ENCODE measurements around the gene ATAD3A. TPM values are rescaled to one million over a fixed set of nuclear protein-coding genes. Genes with fewer than 3 reads are reported as not detected.

The ATAD3A gene
- total and polyA plus RNA-seq, 2 donors (not counting 1 experiment from before 2014, with no cell fraction given), result 12.5 to 18.0 TPM

DNA sequence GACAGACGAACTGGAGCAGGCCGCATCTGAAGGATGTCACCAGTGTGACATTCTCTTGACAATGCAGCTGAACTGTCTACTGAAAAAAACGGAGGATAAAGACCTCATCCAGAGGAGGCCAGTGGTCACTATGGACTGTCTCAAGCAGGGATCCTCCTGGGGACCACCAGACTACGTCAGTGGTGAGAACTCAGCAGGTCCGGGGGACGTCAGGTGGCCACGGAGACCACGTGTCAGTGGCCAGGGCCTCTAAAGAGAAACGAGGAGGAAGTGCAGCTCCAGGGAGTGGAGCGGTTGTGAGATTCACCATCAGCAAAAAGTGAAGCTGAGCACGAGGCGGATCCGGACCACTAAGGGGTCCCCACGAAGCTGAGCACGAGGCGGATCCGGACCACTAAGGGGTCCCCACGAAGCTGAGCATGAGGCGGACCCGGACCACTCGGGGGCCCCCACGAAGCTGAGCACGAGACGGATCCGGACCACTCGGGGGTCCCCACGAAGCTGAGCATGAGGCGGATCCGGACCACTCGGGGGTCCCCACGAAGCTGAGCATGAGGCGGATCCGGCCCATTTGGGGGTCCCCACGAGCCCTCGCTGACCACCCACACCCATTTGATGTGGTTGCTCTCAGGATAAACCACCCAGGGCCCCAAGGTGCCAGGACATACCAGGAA is 42.0 kb downstream of the ATAD3A start:
- Histone ChIP-seq H2AFZ (ENCODE audit: low read length) (no peak overlapping the region), H3K27me3 (ENCODE audit: control insufficient read depth, insufficient read depth, low read length) (no peaks in the 10 kb centered on the region), H3K4me3 (replicated peaks in 1 of 4; ENCODE audit: control extremely low read depth in 1 of 4, insufficient read depth in 1 of 4, low read depth in 3 of 4, low read length in 4 of 4) (no peak overlapping the region), H3K9ac (ENCODE audit: insufficient read depth, low read length) (peak overlapping the region; percentile 5), H4K20me1 (ENCODE audit: control insufficient read depth, extremely low read depth, insufficient read depth, low read length) (no peaks in the 10 kb centered on the region), H3K79me2 (ENCODE audit: control insufficient read depth, insufficient read depth, low read length) (peaks cover 29% of the 10 kb centered on the region), H3K4me1 (ENCODE audit: control insufficient read depth, extremely low read depth, insufficient read depth, low read length) (peaks cover 21% of the 10 kb centered on the region), H3K27ac (ENCODE audit: insufficient read depth, low read length) (peak overlapping the region; percentile 62), H3K4me2 (ENCODE audit: extremely low read depth, insufficient read depth, low read length) (no peak overlapping the region), H3K36me3 (ENCODE audit: control insufficient read depth, insufficient read depth, low read length) (peaks cover 4% of the 10 kb centered on the region), H3K9me3 (ENCODE audit: control insufficient read depth, insufficient read depth, low read depth, low read length) (no peaks in the 10 kb centered on the region)
- TF ChIP-seq, protein P1, sequence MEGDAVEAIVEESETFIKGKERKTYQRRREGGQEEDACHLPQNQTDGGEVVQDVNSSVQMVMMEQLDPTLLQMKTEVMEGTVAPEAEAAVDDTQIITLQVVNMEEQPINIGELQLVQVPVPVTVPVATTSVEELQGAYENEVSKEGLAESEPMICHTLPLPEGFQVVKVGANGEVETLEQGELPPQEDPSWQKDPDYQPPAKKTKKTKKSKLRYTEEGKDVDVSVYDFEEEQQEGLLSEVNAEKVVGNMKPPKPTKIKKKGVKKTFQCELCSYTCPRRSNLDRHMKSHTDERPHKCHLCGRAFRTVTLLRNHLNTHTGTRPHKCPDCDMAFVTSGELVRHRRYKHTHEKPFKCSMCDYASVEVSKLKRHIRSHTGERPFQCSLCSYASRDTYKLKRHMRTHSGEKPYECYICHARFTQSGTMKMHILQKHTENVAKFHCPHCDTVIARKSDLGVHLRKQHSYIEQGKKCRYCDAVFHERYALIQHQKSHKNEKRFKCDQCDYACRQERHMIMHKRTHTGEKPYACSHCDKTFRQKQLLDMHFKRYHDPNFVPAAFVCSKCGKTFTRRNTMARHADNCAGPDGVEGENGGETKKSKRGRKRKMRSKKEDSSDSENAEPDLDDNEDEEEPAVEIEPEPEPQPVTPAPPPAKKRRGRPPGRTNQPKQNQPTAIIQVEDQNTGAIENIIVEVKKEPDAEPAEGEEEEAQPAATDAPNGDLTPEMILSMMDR (conservative IDR thresholded peaks at IDR 0.05 in 1 of 2, IDR thresholded peaks at IDR 0.05 in 1 of 2; ENCODE audit: low read depth in 1 of 2, low read length in 2 of 2), result no peak
- no peak for TF ChIP-seq EZH2 (IDR thresholded peaks at IDR 0.05; ENCODE audit: low read length, missing control alignments)
- DNase-seq (ENCODE audit: low read depth in 2 of 2), result no peak

DNA sequence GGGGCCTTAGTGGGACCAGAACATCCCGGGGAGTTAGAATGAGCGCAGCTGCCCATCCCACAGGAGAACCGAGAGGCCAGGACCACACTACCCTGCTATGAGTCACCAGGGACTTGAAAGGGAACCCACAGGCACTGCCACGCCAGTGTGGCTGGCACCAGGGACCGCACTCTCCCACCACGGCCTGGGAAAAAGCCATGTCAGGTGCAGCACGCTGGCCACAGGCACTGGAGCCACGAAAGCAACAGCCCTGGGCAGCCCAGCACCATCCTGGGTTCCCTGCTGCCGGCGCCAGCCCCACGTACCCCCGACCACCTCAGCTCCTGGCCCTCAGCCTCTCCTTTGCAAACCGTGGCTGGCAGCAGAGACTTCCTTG is 42.6 kb downstream of the ATAD3A start:
- Histone ChIP-seq H3K4me2 (ENCODE audit: extremely low read depth, insufficient read depth, low read length) (no peak overlapping the region), H2AFZ (ENCODE audit: low read length) (no peak overlapping the region), H3K36me3 (ENCODE audit: control insufficient read depth, insufficient read depth, low read length) (peaks cover 4% of the 10 kb centered on the region), H3K27me3 (ENCODE audit: control insufficient read depth, insufficient read depth, low read length) (no peaks in the 10 kb centered on the region), H3K9me3 (ENCODE audit: control insufficient read depth, insufficient read depth, low read depth, low read length) (no peaks in the 10 kb centered on the region), H3K27ac (ENCODE audit: insufficient read depth, low read length) (peak overlapping the region; percentile 62), H3K9ac (ENCODE audit: insufficient read depth, low read length) (no peak overlapping the region), H4K20me1 (ENCODE audit: control insufficient read depth, extremely low read depth, insufficient read depth, low read length) (no peaks in the 10 kb centered on the region), H3K4me3 (replicated peaks in 1 of 4; ENCODE audit: control extremely low read depth in 1 of 4, insufficient read depth in 1 of 4, low read depth in 3 of 4, low read length in 4 of 4) (no peak overlapping the region), H3K4me1 (ENCODE audit: control insufficient read depth, extremely low read depth, insufficient read depth, low read length) (peaks cover 21% of the 10 kb centered on the region), H3K79me2 (ENCODE audit: control insufficient read depth, insufficient read depth, low read length) (peaks cover 32% of the 10 kb centered on the region)
- no peak for DNase-seq (ENCODE audit: low read depth in 2 of 2)
- no peak for TF ChIP-seq EZH2 (IDR thresholded peaks at IDR 0.05; ENCODE audit: low read length, missing control alignments)
- TF ChIP-seq, protein P1 (conservative IDR thresholded peaks at IDR 0.05 in 1 of 2, IDR thresholded peaks at IDR 0.05 in 1 of 2; ENCODE audit: low read depth in 1 of 2, low read length in 2 of 2), result no peak

DNA sequence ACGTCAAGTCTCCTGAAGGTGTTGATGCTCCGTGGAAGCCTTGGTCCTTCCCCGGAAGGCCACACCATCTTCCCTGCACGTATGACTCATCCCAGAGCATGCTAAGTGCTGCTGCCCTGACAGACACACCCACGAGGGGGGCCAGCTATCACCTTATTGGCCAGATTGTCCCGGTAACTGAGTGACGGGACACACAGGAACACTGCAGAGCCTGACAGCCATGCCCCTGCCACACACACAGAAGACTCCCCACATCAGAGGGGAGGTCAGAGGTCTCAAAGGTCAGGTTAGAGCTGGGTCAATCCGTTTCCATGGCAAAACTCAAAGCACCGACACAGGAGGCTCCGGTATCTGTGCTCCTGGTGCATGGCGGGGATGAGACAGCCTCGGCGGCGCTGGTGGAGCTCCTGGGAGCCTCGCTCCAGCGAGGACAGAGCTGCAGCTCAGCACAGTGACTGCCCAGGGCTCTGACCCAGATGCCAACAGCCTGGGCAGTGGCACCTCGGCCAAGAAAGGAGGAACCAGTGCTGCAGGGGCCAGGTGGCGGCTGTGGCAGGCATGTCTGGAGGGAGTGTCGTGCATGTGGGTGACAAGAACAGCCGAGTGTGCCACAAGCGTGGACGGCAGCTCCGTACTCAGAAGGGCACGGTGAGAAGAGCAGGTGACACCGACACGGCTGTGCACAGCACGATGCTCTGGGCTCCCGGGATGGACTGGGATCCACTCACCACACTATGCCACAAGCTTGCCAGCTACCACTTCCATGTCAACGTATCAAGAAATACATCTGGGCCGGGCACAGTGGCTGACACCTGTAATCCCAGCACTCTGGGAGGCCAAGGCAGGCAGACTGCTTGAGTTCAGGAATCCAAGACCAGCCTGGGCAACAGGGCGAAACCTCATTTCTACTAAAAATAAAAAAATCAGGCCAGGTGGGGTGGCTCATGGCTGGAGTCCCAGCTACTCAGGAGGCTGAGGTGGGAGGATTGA is 43.3 kb downstream of the ATAD3A start:
- peak; percentile 74 to 85 for DNase-seq (ENCODE audit: low read depth in 2 of 2)
- H3K79me2 ChIP-seq (ENCODE audit: control insufficient read depth, insufficient read depth, low read length), result peaks cover 33% of the 10 kb centered on the region
- no peak overlapping the region for H3K4me3 ChIP-seq (replicated peaks in 1 of 4; ENCODE audit: control extremely low read depth in 1 of 4, insufficient read depth in 1 of 4, low read depth in 3 of 4, low read length in 4 of 4)
- no peaks in the 10 kb centered on the region for H3K9me3 ChIP-seq (ENCODE audit: control insufficient read depth, insufficient read depth, low read depth, low read length)
- H4K20me1 ChIP-seq (ENCODE audit: control insufficient read depth, extremely low read depth, insufficient read depth, low read length), result no peaks in the 10 kb centered on the region
- no peaks in the 10 kb centered on the region for H3K27me3 ChIP-seq (ENCODE audit: control insufficient read depth, insufficient read depth, low read length)
- peak overlapping the region; percentile 62 for H3K27ac ChIP-seq (ENCODE audit: insufficient read depth, low read length)
- no peak overlapping the region for H3K9ac ChIP-seq (ENCODE audit: insufficient read depth, low read length)
- no peak overlapping the region for H3K4me2 ChIP-seq (ENCODE audit: extremely low read depth, insufficient read depth, low read length)
- no peak for TF ChIP-seq EZH2 (IDR thresholded peaks at IDR 0.05; ENCODE audit: low read length, missing control alignments)
- TF ChIP-seq, protein P1 (conservative IDR thresholded peaks at IDR 0.05 in 1 of 2, IDR thresholded peaks at IDR 0.05 in 1 of 2; ENCODE audit: low read depth in 1 of 2, low read length in 2 of 2), result no peak
- peaks cover 21% of the 10 kb centered on the region for H3K4me1 ChIP-seq (ENCODE audit: control insufficient read depth, extremely low read depth, insufficient read depth, low read length)
- H2AFZ ChIP-seq (ENCODE audit: low read length), result no peak overlapping the region
- peaks cover 4% of the 10 kb centered on the region for H3K36me3 ChIP-seq (ENCODE audit: control insufficient read depth, insufficient read depth, low read length)

All from fibroblast of lung (primary cell).